GM04504 (cell line): Measurements from ENCODE around the gene CEACAM18.
A peak's percentile ranks its signal among the peaks of the same experiment; 100 is the strongest.
"Not testable (repeated sequence)": the region's sequence is repeated elsewhere in the genome, so short reads cannot be mapped to it uniquely, and the experiment has no call there.

Experiments used
- DNase-seq: peaks from one replicate; pipeline ENCODE4 v3.0.0-alpha.2; 2012; ENCODE audit warnings: low read depth

CEACAM18 gene

DNA sequence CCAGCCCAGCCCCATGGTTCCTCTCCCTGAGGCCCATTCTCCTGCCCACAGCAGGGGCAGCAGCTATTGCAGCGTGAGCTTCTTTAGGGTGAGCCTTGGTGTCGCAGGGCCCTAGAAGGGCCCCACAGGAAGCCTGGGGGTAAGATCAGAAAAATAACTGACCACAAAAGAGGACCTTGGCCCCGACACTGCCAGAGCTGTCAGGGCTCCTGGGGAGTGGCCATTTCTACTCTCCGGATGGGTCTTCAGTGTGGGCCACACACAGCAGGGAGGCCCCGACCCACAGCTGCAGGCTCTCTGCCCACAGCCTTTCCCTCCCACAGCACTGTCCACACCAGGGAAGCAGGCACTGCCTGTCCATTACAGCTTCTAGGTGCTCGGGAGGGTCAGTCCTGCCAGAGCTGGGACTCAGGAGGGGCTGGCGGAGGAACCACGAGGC, 16.6 kb upstream of the CEACAM18 start:
- DNase-seq: no peak

- no peak for DNase-seq
Measured at GRCh38 chr19:51462276-51462675, 16.1 kb upstream of the CEACAM18 start.

GRCh38 chr19:51462681-51463080, 15.7 kb upstream of the CEACAM18 start:
- DNase-seq: no peak

DNA sequence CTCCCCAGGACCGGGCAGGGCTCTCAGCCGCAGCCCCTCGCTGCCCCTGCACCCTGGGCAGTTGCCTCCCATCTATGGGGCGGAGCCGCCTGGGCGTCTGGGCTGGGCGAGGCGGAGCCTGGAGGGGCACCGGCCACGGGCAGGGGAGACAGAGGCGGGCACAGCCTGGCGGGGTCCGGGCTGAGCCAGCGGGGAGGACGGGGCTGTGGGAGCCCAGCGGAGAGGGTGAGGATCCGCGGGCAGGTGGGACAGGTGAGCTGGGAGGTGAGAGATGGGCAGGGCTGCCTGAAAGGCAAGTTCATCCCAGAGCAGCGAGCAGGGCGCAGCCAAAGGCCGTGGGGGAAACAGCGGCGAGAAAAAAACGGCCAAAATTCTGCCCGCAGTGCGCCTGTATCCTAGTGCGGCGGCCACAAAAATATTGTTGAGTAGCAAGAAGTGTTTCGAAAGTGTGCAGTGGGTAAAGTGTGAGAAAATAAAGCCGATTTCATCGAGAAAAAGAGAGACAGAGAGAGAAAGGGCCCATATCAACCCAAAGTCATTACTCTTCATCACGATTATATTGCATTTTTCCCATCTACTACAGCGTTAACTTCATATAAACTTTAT, 14.3 kb upstream of the CEACAM18 start:
- DNase-seq: not testable (repeated sequence)

DNA sequence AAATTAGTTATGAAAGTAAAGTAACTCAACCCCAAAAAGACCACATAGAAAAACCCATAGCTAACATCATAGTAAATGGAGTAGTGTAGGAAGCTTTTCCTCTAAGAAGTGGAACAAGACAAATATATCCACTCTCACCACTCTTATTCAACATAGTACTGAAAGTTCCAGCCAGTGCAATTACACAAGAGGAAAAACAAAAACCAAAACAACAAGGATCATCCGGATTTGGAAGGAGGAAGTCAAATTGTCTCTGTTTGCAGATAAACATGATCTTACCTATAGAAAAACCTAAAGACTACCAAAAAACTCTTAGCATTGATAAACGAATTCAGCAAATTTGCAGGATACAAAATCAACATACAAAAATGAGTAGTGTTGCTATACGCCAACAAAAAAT, 11.6 kb upstream of the CEACAM18 start:
- DNase-seq: no peak

GRCh38 chr19:51467864-51468544, 10.3 kb upstream of the CEACAM18 start:
- no peak for DNase-seq

- DNase-seq: no peak
Measured at GRCh38 chr19:51468545-51468920, 9.8 kb upstream of the CEACAM18 start.

GRCh38 chr19:51469162-51469561, 9.2 kb upstream of the CEACAM18 start:
- no peak for DNase-seq

DNA sequence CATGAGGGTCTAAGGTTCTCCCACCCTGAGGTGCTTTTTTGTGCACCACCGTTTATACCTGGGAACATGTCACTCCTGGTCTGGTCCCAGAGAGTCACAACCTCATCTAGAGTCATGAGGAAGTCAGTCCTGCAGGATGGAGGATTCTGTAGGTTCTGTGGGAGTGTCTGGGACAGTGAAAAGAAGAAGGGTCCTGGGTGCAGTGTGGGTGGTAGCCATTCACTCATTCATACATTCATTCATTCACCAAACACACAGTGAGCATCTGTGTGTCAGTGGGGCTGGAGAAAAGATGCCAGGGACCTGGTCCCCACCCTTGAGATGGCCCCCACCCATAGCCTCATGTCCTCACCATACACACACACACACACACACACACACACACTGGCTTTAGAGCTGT, 8.7 kb upstream of the CEACAM18 start:
- DNase-seq: no peak

- no peak for DNase-seq
Measured at GRCh38 chr19:51470966-51471365, 7.4 kb upstream of the CEACAM18 start.

DNA sequence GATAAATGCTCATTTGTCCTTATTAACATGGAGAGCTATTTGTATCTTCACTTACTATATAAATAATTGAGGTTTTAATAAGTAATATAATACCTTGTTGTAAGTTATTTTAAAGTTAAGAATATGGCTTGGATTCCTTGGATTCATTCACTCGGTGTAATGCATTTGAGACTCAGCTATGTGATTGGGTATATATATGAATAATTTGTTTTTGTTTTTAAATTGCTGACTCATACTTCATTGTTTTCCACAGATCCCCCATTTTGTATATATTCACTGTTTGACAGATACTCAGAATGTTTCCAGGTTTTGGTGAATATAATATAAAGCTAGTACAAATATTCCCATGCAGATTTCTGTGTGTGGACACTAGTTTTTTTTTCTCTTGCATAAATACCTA, 6.8 kb upstream of the CEACAM18 start:
- DNase-seq: no peak

DNA sequence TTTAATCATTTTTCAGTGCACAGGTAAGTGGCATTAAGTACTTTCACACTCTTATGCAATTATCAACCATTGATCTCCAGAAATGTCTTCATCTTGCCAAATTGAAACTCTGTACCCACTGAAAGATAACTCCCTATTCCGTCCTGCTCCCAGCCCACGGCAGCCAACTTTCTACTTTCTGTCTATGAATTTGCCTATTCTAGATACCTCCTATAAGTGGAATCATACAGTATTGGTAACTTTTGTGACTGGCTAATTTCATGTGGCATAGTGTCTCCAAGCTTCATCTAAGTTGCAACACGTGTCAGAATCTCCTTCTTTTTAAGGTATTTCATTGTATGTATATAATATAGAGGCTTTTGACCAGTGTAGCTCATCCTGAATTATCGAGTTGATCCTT, 5.7 kb upstream of the CEACAM18 start:
- no peak for DNase-seq

- peak; percentile 44 for DNase-seq
Measured at GRCh38 chr19:51473009-51473707, 5.2 kb upstream of the CEACAM18 start.

DNA sequence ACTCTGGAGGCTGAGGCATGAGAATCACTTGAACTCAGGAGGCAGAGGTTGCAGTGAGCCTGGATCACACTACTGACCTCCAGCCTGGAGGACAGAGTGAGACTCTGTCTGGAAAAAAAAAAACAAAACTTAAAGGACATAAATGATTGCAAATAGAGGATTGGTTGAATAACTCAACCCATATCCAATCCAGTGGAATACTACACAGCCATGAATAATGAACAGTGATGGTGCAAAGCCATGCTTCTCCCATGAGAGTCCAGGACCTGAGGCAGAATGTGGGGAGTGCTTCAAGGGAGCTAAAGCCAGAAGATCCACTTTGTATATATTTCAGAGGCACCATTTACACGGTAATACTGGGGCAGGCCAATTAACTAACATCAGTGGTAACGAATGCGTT, 2.2 kb upstream of the CEACAM18 start:
- DNase-seq: no peak

DNA sequence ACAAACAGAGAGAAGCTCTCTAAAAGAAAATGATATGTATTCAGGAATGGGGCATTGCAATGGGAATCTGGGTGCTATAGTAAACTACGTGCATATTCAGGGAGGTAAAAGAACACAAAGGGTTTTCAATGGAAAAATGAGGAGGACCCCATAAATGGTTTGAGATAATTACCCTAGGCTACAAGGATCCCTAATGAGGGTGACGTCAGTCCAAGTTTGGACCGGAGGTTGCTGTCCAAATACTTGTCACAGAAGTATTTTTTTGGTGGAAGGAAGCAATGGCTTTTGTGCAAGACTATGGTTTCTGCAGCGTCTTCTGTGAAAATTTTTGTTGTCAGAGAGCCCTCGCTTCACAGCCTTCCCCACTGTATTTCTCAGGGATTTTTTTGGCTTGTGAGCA, 995 bp upstream of the CEACAM18 start:
- DNase-seq: no peak

GRCh38 chr19:51479531-51480331, 1.4 kb downstream of the CEACAM18 start:
- no peak for DNase-seq

DNA sequence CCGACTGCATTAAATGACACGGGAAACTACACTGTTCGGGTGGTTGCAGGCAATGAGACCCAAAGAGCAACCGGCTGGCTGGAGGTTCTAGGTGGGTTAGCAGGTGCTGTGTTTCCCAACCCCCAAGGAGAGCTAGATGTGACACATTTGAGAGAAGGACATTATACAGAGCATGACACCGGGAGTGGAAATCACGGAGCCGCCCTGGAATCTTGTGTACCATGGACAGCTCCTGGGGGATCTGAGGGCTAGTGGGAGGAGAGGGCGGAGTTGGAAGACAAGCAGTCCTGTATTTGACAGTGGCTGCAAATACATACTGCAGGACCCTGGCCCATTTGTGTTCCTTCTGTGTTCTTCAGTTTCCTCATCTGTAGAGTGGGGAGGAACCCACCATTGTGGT, 2.3 kb downstream of the CEACAM18 start:
- no peak for DNase-seq

GRCh38 chr19:51485960-51486660, 7.8 kb downstream of the CEACAM18 start:
- no peak for DNase-seq

- DNase-seq: no peak
Measured at GRCh38 chr19:51488491-51488890, 10.2 kb downstream of the CEACAM18 start.

DNA sequence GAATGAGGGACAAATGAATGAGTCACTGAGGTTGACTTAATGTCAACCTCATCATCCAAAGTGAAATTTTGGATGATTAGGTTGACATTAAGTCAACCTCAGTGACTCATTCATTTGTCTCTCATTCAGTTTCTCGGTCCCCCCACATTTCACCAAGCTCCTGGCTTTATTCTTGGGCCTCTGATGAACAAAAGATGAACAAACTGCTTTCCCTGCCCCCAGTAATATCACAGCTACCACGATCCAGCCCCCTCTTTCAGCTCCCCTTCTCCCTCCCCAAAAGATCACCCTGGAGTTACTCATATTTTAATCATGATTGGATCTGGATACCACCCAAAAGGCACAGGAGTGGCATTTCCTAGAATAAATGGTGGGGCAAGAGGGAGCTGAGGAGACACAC, 10.8 kb downstream of the CEACAM18 start:
- no peak for DNase-seq

DNA sequence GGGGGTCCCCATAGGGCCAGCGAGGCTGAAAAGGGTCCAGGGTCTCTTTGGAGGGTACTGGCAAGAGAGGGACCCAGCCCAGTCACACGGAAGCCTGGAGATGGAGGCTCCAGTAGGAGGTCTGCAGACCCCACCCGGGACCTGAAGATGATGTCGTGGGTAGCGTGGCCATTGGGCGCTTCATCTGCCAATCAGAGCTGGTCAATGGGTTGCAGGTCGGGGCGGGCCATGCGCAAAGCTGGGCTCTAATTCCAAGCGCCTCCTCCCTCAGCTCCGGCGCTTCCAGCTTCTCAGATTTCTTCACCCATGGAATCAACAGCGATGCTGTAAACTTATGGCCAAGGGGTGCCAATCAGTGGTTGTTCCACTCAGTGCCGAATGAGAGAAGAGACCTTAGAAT, 12.3 kb downstream of the CEACAM18 start:
- no peak for DNase-seq

DNA sequence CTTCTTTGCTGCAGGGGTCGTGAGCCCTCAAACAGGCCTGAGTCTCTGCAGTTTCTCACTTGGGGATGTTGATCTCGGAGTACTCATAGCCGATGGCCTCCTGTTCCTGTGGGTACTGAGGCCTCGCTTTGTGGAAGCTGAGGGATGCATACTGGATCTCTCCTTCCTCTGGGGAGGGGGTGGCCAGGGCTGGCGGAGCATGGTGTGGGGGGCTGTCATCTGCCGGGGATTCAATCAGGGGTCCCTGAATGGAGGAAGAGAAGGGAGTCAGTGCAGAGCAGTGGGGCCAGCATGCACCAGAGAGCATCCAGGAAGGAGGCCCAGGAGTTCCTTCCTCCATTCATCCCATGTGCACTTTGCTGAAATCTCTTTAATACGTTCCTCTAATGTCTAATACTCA, 13.2 kb downstream of the CEACAM18 start:
- DNase-seq: no peak
